Astrocyte (in vitro differentiated cells and primary cell): ENCODE results near the gene DDX1. TPM values are rescaled to one million over a fixed set of nuclear protein-coding genes. Genes with fewer than 3 reads are reported as not detected.

ENCODE experiments used
- DNase-seq: peaks from one replicate; pipeline ENCODE4 v3.0.0-alpha.2; 2010; ENCODE audit warnings: low read depth
- FAIRE-seq: peaks from 2 replicates; lab custom pipeline; 2011; peaks lifted over from hg19 to GRCh38; lab: Jason Lieb, UNC
- H2AFZ ChIP-seq: 2 replicates; pipeline ENCODE4 v1.6.0; 2012; ENCODE audit warnings: low read depth, low read length, inconsistent platforms
- H3K27ac ChIP-seq: 2 replicates; pipeline ENCODE4 v1.5.1; 2011; ENCODE audit warnings: low read depth, low read length, inconsistent platforms
- H3K27me3 ChIP-seq: 2 replicates; pipeline ENCODE4 v1.6.0; 2011; ENCODE audit warnings: low read length, inconsistent platforms; ENCODE audit not compliant: insufficient read depth
- H3K36me3 ChIP-seq: 2 replicates; pipeline ENCODE4 v1.5.1; 2011; ENCODE audit warnings: low read length, inconsistent platforms; ENCODE audit not compliant: insufficient read depth
- H3K4me1 ChIP-seq: 2 replicates; pipeline ENCODE4 v1.5.1; 2011; ENCODE audit warnings: low read length, inconsistent platforms; ENCODE audit not compliant: insufficient read depth
- H3K4me2 ChIP-seq: 2 replicates; pipeline ENCODE4 v1.6.0; 2012; ENCODE audit warnings: low read length, inconsistent platforms
- H3K4me3 ChIP-seq: 2 replicates; pipeline ENCODE4 v1.5.1; 2011; ENCODE audit warnings: low read depth, mild to moderate bottlenecking, low read length, inconsistent platforms; ENCODE audit not compliant: insufficient read depth
- H3K79me2 ChIP-seq: 2 replicates; pipeline ENCODE4 v1.6.0; 2012; ENCODE audit warnings: mild to moderate bottlenecking, low read length, inconsistent platforms; ENCODE audit not compliant: insufficient read depth
- H3K9ac ChIP-seq: 2 replicates; pipeline ENCODE4 v1.6.0; 2012; ENCODE audit warnings: mild to moderate bottlenecking, low read length, inconsistent platforms
- H3K9me3 ChIP-seq: 2 replicates; pipeline ENCODE4 v1.5.1; 2012; ENCODE audit warnings: low read depth, mild to moderate bottlenecking, low read length, inconsistent platforms; ENCODE audit not compliant: insufficient read depth
- H4K20me1 ChIP-seq: 2 replicates; pipeline ENCODE4 v1.6.0; 2012; ENCODE audit warnings: low read length, inconsistent platforms; ENCODE audit not compliant: insufficient read depth
- H3K27ac Mint-ChIP-seq: one replicate; pipeline ENCODE4 v1.8.0; 2021; ENCODE audit warnings: mild to moderate bottlenecking, mixed read lengths; ENCODE audit not compliant: unreplicated experiment
- H3K27me3 Mint-ChIP-seq: one replicate; pipeline ENCODE4 v1.8.0; 2021; ENCODE audit warnings: low read depth, mixed read lengths; ENCODE audit not compliant: unreplicated experiment
- H3K36me3 Mint-ChIP-seq: one replicate; pipeline ENCODE4 v1.8.0; 2021; ENCODE audit warnings: low read depth, mixed read lengths; ENCODE audit not compliant: unreplicated experiment
- H3K4me1 Mint-ChIP-seq: one replicate; pipeline ENCODE4 v1.8.0; 2021; ENCODE audit warnings: low read depth, mixed read lengths; ENCODE audit not compliant: unreplicated experiment
- H3K4me3 Mint-ChIP-seq: one replicate; pipeline ENCODE4 v1.8.0; 2021; ENCODE audit warnings: mild to moderate bottlenecking, moderate library complexity, mixed read lengths; ENCODE audit not compliant: unreplicated experiment
- H3K9me3 Mint-ChIP-seq: one replicate; pipeline ENCODE4 v1.8.0; 2021; ENCODE audit warnings: mild to moderate bottlenecking, mixed read lengths; ENCODE audit not compliant: unreplicated experiment
- EZH2 ChIP-seq: IDR thresholded peaks from 2 replicates; pipeline ENCODE4 v1.6.1; 2012; ENCODE audit warnings: mild to moderate bottlenecking, low read length, inconsistent platforms; ENCODE audit not compliant: insufficient read depth
- total RNA-seq: library from RNA; stranded (reverse); gene quantifications from 2 replicates; pipeline ENCODE4 v1.2.1, GENCODE V29; 2021
- TF ChIP-seq, protein P1 (sequence below): IDR thresholded peaks from 2 replicates; pipeline ENCODE4 v1.5.1; 2011; ENCODE audit warnings: low read depth, mild to moderate bottlenecking, inconsistent platforms, low read length, moderate library complexity; ENCODE audit not compliant: insufficient read depth

Gene DDX1
- total RNA-seq, 1 donor from 2014 or later, result 146 TPM

DNA sequence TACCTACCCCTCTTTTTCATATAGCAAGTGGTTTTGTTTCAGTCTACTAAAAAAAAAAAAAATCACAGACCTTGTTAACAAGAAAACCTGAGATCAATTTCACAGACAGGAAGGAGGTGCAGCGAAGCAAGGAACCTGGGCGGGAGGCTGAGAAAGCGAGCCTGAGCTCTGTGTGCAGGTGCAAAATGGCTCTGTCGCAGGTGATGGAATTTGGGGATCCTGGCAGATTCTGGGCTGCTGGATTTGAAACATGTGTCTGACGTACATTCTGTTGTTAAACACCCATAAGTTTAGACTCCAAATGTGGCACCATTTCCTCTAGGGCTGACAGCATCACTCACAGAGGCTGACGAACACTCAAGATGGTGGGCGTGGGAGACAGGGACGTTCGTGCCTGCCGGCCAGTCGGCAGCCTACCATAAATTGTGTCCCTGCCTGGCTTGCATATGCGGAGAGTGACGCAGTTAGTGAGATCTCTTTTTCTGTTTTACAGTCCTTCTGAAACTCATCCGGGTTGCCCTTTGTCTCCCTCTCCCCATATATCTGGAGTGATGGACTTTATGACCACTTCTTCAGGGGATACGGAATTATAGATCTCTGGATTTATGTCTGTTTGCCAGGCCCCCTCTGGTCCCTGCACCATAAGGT is 8.8 kb upstream of the DDX1 start:
- Mint-ChIP-seq H3K4me3 (no peak overlapping the region), H3K27me3 (no peaks in the 10 kb centered on the region), H3K9me3 (no peaks in the 10 kb centered on the region), H3K36me3 (no peaks in the 10 kb centered on the region), H3K27ac (no peak overlapping the region), H3K4me1 (peaks cover 32% of the 10 kb centered on the region)
- H3K9me3 ChIP-seq, result no peaks in the 10 kb centered on the region
- no peaks in the 10 kb centered on the region for H3K36me3 ChIP-seq
- no peak for TF ChIP-seq EZH2
- TF ChIP-seq, protein P1, sequence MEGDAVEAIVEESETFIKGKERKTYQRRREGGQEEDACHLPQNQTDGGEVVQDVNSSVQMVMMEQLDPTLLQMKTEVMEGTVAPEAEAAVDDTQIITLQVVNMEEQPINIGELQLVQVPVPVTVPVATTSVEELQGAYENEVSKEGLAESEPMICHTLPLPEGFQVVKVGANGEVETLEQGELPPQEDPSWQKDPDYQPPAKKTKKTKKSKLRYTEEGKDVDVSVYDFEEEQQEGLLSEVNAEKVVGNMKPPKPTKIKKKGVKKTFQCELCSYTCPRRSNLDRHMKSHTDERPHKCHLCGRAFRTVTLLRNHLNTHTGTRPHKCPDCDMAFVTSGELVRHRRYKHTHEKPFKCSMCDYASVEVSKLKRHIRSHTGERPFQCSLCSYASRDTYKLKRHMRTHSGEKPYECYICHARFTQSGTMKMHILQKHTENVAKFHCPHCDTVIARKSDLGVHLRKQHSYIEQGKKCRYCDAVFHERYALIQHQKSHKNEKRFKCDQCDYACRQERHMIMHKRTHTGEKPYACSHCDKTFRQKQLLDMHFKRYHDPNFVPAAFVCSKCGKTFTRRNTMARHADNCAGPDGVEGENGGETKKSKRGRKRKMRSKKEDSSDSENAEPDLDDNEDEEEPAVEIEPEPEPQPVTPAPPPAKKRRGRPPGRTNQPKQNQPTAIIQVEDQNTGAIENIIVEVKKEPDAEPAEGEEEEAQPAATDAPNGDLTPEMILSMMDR, result no peak
- H3K27me3 ChIP-seq, result no peaks in the 10 kb centered on the region
- no peak overlapping the region for H2AFZ ChIP-seq
- H3K4me1 ChIP-seq, result no peaks in the 10 kb centered on the region
- H3K9ac ChIP-seq, result no peak overlapping the region
- no peaks in the 10 kb centered on the region for H4K20me1 ChIP-seq
- no peaks in the 10 kb centered on the region for H3K79me2 ChIP-seq
- H3K4me2 ChIP-seq, result no peak overlapping the region
- DNase-seq (no peak), FAIRE-seq (no peak)
- no peak overlapping the region for H3K4me3 ChIP-seq
- no peak overlapping the region for H3K27ac ChIP-seq

DNA sequence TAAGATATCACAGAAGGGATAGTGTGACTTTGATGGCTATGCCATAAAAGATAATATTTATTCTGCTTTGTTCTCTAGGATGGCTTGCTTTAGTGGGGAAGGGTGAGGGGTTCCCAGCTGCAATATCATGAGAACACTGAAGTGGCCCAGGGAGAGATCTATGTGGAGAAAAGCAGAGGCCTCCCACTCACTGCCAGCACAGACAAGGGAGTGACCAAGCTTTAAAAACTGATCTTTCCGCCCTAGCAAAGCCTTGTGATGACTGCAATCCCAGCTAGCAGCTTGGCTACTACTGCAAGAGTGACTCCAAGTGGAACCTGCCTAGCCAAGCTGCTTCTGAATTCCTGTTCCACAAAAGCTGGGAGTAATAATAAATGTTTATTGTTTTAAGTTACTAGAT is 7.8 kb upstream of the DDX1 start:
- no peak for DNase-seq
- H2AFZ ChIP-seq, result no peak overlapping the region
- H3K4me2 ChIP-seq, result no peak overlapping the region
- TF ChIP-seq EZH2, result no peak
- TF ChIP-seq, protein P1, result no peak
- no peaks in the 10 kb centered on the region for H3K9me3 ChIP-seq
- H3K27me3 Mint-ChIP-seq, result no peaks in the 10 kb centered on the region
- no peak overlapping the region for H3K27ac ChIP-seq
- H3K27ac Mint-ChIP-seq, result no peak overlapping the region
- H3K36me3 Mint-ChIP-seq, result no peaks in the 10 kb centered on the region
- peaks cover 29% of the 10 kb centered on the region for H3K4me1 Mint-ChIP-seq
- H3K9me3 Mint-ChIP-seq, result no peaks in the 10 kb centered on the region
- H3K79me2 ChIP-seq, result no peaks in the 10 kb centered on the region
- no peak overlapping the region for H3K4me3 Mint-ChIP-seq
- no peaks in the 10 kb centered on the region for H4K20me1 ChIP-seq
- H3K4me1 ChIP-seq, result no peaks in the 10 kb centered on the region
- no peaks in the 10 kb centered on the region for H3K27me3 ChIP-seq
- no peak overlapping the region for H3K9ac ChIP-seq
- no peaks in the 10 kb centered on the region for H3K36me3 ChIP-seq
- FAIRE-seq, result no peak
- H3K4me3 ChIP-seq, result no peak overlapping the region

DNA sequence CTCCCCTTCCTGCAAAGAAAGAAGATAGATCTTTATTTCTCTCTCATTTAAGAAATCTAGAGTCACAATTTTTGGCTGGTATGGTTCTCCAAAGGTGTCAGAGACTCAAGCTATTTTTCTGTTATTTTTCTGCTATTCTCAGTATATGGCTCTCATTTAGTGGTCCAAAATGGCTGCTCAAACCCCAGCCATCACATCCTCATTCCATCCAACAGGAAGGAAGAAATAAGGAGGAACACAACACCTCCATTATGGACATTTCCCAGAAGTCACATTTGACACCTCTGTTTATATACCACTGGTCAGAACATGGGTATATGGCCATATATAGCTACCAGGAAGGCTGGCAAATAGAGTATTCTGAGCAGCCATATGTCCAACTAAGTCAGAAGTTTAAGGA is 7.4 kb upstream of the DDX1 start:
- Histone ChIP-seq H3K36me3 (no peaks in the 10 kb centered on the region), H3K27ac (no peak overlapping the region), H3K4me3 (no peak overlapping the region), H3K4me2 (no peak overlapping the region), H3K9ac (no peak overlapping the region), H3K79me2 (no peaks in the 10 kb centered on the region), H3K4me1 (no peaks in the 10 kb centered on the region), H2AFZ (no peak overlapping the region), H3K27me3 (no peaks in the 10 kb centered on the region), H4K20me1 (no peaks in the 10 kb centered on the region), H3K9me3 (no peaks in the 10 kb centered on the region)
- DNase-seq, result no peak
- FAIRE-seq, result no peak
- no peaks in the 10 kb centered on the region for H3K9me3 Mint-ChIP-seq
- TF ChIP-seq, protein P1, result no peak
- no peaks in the 10 kb centered on the region for H3K36me3 Mint-ChIP-seq
- peaks cover 24% of the 10 kb centered on the region for H3K4me1 Mint-ChIP-seq
- H3K27me3 Mint-ChIP-seq, result no peaks in the 10 kb centered on the region
- H3K27ac Mint-ChIP-seq, result no peak overlapping the region
- H3K4me3 Mint-ChIP-seq, result no peak overlapping the region
